Upper lobe of left lung (tissue), 6 donors: Measurements from ENCODE around the gene MAPK8. TPM values are rescaled to one million over a fixed set of nuclear protein-coding genes. Genes with fewer than 3 reads are reported as not detected.

Experiments
- ATAC-seq, 2 donors: fragments of 200-7000 bp; cut with Tn5 transposase; one replicate each; pipeline ENCODE4 v1.9.1; 2022; ENCODE audit warnings: mild to moderate bottlenecking in 2 of 2, moderate library complexity in 2 of 2; ENCODE audit not compliant: low FRiP score in 2 of 2
- DNase-seq, 2 donors: peaks; one replicate each; pipeline ENCODE4 v3.0.0-alpha.2; 2019 to 2020
- H3K27ac ChIP-seq, 4 donors: fragments of 200-600 bp; sonication (generic); one replicate each; pipeline ENCODE4 v1.5.1; 2016 to 2019
- H3K27me3 ChIP-seq, 4 donors: fragments of 200-600 bp; sonication (generic); one replicate each; pipeline ENCODE4 v1.5.1; 2017 to 2019
- H3K36me3 ChIP-seq, 4 donors: fragments of 200-600 bp; sonication (generic); one replicate each; pipeline ENCODE4 v1.5.1; 2016 to 2019
- H3K4me1 ChIP-seq, 4 donors: fragments of 200-600 bp; sonication (generic); one replicate each; pipeline ENCODE4 v1.5.1; 2018 to 2019
- H3K4me3 ChIP-seq, 4 donors: fragments of 200-600 bp; sonication (generic); one replicate each; pipeline ENCODE4 v1.5.1; 2017 to 2019; ENCODE audit warnings: mild to moderate bottlenecking in 2 of 4, moderate library complexity in 1 of 4
- H3K9me3 ChIP-seq, 4 donors: fragments of 200-600 bp; sonication (generic); one replicate each; pipeline ENCODE4 v1.5.1; 2018 to 2019
- CTCF ChIP-seq, 6 experiments: fragments of 450-650 bp in 4 of 6; fragments of 200-600 bp in 2 of 6; sonication (generic) in 2 of 6; IDR thresholded peaks; one replicate each; pipeline ENCODE4 v1.5.1; 2016 to 2019; ENCODE audit warnings: antibody characterized with exemption in 6 of 6
- EP300 ChIP-seq, 4 donors: sonication (generic); formaldehyde crosslinking; IDR thresholded peaks; one replicate each; pipeline ENCODE4 v1.5.1; 2017; ENCODE audit warnings: antibody characterized with exemption in 4 of 4, control low read depth in 2 of 4
- POLR2A ChIP-seq, 4 donors: fragments of 450-650 bp; IDR thresholded peaks; one replicate each; pipeline ENCODE4 v1.5.1; 2016 to 2017; ENCODE audit warnings: antibody characterized with exemption in 4 of 4, mild to moderate bottlenecking in 2 of 4
- POLR2AphosphoS5 ChIP-seq, 2 donors: sonication (generic); formaldehyde crosslinking; IDR thresholded peaks; one replicate each; pipeline ENCODE4 v1.5.1; 2017; ENCODE audit warnings: antibody characterized with exemption in 2 of 2
- WGBS, 2 donors: methylation state at CpG; one replicate each; pipeline ENCODE4 v1.1.5; 2017 to 2018; 5-methylcytosine and 5-hydroxymethylcytosine counted together
- total RNA-seq, 6 donors: library from RNA; depleted of rRNA in 4 of 6; stranded (reverse); fragments of >200 nt in 4 of 6; gene quantifications; one replicate each; pipeline versions ENCODE4 v1.1.0 to v1.2.1, GENCODE V29; 2016 to 2021
- donor health status: DM: no; HTN: no; CAD: no; lungs with moderate emphysema.
- donor health status: DM: no; HTN: yes; CAD: no; lungs with severe emphysema.

Gene MAPK8
- total RNA-seq, 6 donors from 2014 or later = 33.6 to 61.6 (median 46.6) TPM

- Histone ChIP-seq H3K9me3 (no peaks in the 10 kb centered on the region), H3K27ac (no peak overlapping the region), H3K27me3 (no peaks in the 10 kb centered on the region), H3K36me3 (no peaks in the 10 kb centered on the region), H3K4me3 (no peak overlapping the region), H3K4me1 (peaks cover 6 to 14% (median 10%) of the 10 kb centered on the region in 4 donors)
- TF ChIP-seq POLR2A (IDR thresholded peaks at IDR 0.05) (no peak), CTCF (IDR thresholded peaks at IDR 0.05) (no peak), POLR2AphosphoS5 (IDR thresholded peaks at IDR 0.05) (no peak), EP300 (IDR thresholded peaks at IDR 0.05) (no peak)
- DNase-seq (no peak), ATAC-seq (no peak)
- WGBS, 2 donors = 77 to 80% methylated on average over 14 to 15 of the region's 15 CpGs
Measured at GRCh38 chr10:48451969-48452878, 145.7 kb downstream of the MAPK8 start.

GRCh38 chr10:48452879-48453412 lies 146.5 kb downstream of the MAPK8 start:
- no peak for DNase-seq
- Histone ChIP-seq H3K27me3 (no peaks in the 10 kb centered on the region), H3K36me3 (no peaks in the 10 kb centered on the region), H3K9me3 (no peaks in the 10 kb centered on the region), H3K27ac (no peak overlapping the region), H3K4me3 (no peak overlapping the region), H3K4me1 (peaks cover 6 to 14% (median 10%) of the 10 kb centered on the region in 4 donors)
- ATAC-seq = no peak
- WGBS, 2 donors = 82 to 90% methylated on average over 4 to 6 of the region's 6 CpGs
- TF ChIP-seq CTCF (IDR thresholded peaks at IDR 0.05) (no peak), POLR2AphosphoS5 (IDR thresholded peaks at IDR 0.05) (no peak), POLR2A (IDR thresholded peaks at IDR 0.05) (no peak), EP300 (IDR thresholded peaks at IDR 0.05) (no peak)

GRCh38 chr10:48453451-48454301 lies 147.2 kb downstream of the MAPK8 start:
- no peak overlapping the region for H3K27ac ChIP-seq
- no peaks in the 10 kb centered on the region for H3K36me3 ChIP-seq
- H3K4me1 ChIP-seq = peaks cover 6 to 14% (median 10%) of the 10 kb centered on the region in 4 donors
- no peaks in the 10 kb centered on the region for H3K27me3 ChIP-seq
- 83 to 86% methylated on average over 10 to 19 of the region's 19 CpGs for WGBS, 2 donors
- no peaks in the 10 kb centered on the region for H3K9me3 ChIP-seq
- peak in 1 of 2 donors; percentile 44 for DNase-seq
- no peak for ATAC-seq
- H3K4me3 ChIP-seq = no peak overlapping the region
- TF ChIP-seq POLR2A (IDR thresholded peaks at IDR 0.05) (no peak), POLR2AphosphoS5 (IDR thresholded peaks at IDR 0.05) (no peak), CTCF (IDR thresholded peaks at IDR 0.05) (no peak), EP300 (IDR thresholded peaks at IDR 0.05) (no peak)

GRCh38 chr10:48454302-48455054 lies 148.0 kb downstream of the MAPK8 start:
- WGBS, 2 donors = 50 to 76% methylated on average over 4 to 12 of the region's 12 CpGs
- H3K27me3 ChIP-seq = no peaks in the 10 kb centered on the region
- no peaks in the 10 kb centered on the region for H3K36me3 ChIP-seq
- peaks cover 6 to 14% (median 10%) of the 10 kb centered on the region in 4 donors for H3K4me1 ChIP-seq
- peak in 1 of 2 donors; percentile 38 for DNase-seq
- H3K4me3 ChIP-seq = no peak overlapping the region
- no peak for TF ChIP-seq EP300 (IDR thresholded peaks at IDR 0.05)
- TF ChIP-seq POLR2AphosphoS5 (IDR thresholded peaks at IDR 0.05) = no peak
- TF ChIP-seq POLR2A (IDR thresholded peaks at IDR 0.05) = no peak
- TF ChIP-seq CTCF (IDR thresholded peaks at IDR 0.05) = no peak
- H3K27ac ChIP-seq = no peak overlapping the region
- no peaks in the 10 kb centered on the region for H3K9me3 ChIP-seq
- peak in 1 of 2 donors; percentile 7 for ATAC-seq
